Kidney (tissue), 14 donors: ENCODE measurements around the gene NFKBIB. TPM values are rescaled to one million over a fixed set of nuclear protein-coding genes. Genes with fewer than 3 reads are reported as not detected.

Source experiments
- DNase-seq, 5 donors: peaks; one replicate each; pipeline ENCODE4 v3.0.0-alpha.2; 2013 to 2020
- FAIRE-seq: peaks from 2 replicates; lab custom pipeline; 2012; peaks lifted over from hg19 to GRCh38; lab: Jason Lieb, UNC
- H3K27ac ChIP-seq, 2 donors: one replicate each; pipeline ENCODE4 v1.7.0; 2013; ENCODE audit warnings: low read depth in 2 of 2, low read length in 2 of 2, inconsistent platforms in 1 of 2
- H3K27me3 ChIP-seq: one replicate; pipeline ENCODE4 v1.7.1; 2013; ENCODE audit warnings: low read length, inconsistent platforms; ENCODE audit not compliant: control insufficient read depth, insufficient read depth
- H3K36me3 ChIP-seq, 3 donors: one replicate each; pipeline versions ENCODE4 v1.7.0 to v1.7.1; 2013; ENCODE audit warnings: low read length in 3 of 3, control low read depth in 1 of 3, inconsistent platforms in 1 of 3; ENCODE audit not compliant: insufficient read depth in 3 of 3, control insufficient read depth in 2 of 3
- H3K4me1 ChIP-seq, 3 donors: one replicate each; pipeline versions ENCODE4 v1.7.0 to v1.7.1; 2013; ENCODE audit warnings: low read length in 3 of 3, inconsistent platforms in 1 of 3, low read depth in 1 of 3; ENCODE audit not compliant: control insufficient read depth in 2 of 3, insufficient read depth in 2 of 3
- H3K4me3 ChIP-seq, 3 donors: one replicate each; pipeline versions ENCODE4 v1.7.0 to v1.8.1; 2013; ENCODE audit warnings: low read length in 3 of 3, control low read depth in 1 of 3, inconsistent platforms in 1 of 3
- H3K9ac ChIP-seq, 3 donors: one replicate each; pipeline versions ENCODE4 v1.7.0 to v1.7.1; 2013; ENCODE audit warnings: low read length in 3 of 3, control low read depth in 1 of 3, inconsistent platforms in 1 of 3
- H3K9me3 ChIP-seq, 3 donors: one replicate each; pipeline versions ENCODE4 v1.7.0 to v1.7.1; 2013; ENCODE audit warnings: low read length in 3 of 3, control low read depth in 1 of 3, inconsistent platforms in 1 of 3; ENCODE audit not compliant: control insufficient read depth in 2 of 3, insufficient read depth in 1 of 3
- CTCF ChIP-seq: IDR thresholded peaks from 3 replicates; pipeline ENCODE4 v1.5.1; 2012; ENCODE audit warnings: mild to moderate bottlenecking, moderate library complexity, borderline replicate concordance; ENCODE audit not compliant: insufficient read depth; ENCODE audit errors: extremely low read depth
- intact Hi-C: fragments of 100-400 bp; cut with DNase I; formaldehyde crosslinking; loops from one replicate; pipeline ENCODE4 v1.11.1; 2022
- polyA plus RNA-seq: library from polyadenylated mRNA; stranded (reverse); fragments of 350-450 nt; fragmentation: Illumina TruSeq; extraction: RNeasy Lipid Tissue Mini Kit (QIAGEN cat#74804); gene quantifications from one replicate; pipeline ENCODE4 v1.2.3, GENCODE V29; 2014; ENCODE audit warnings: low read depth, low replicate concordance; ENCODE audit not compliant: insufficient read depth
- total RNA-seq: library from RNA; stranded (reverse); fragmentation: NEBNext Ultra II Directional; extraction: Animal tissue kit (Norgen Biotek cat#: 25700); gene quantifications from one replicate; pipeline ENCODE4 v1.2.1, GENCODE V29; 2021
- donor health status: control.
- donor health status: control.
- donor health status: control.
- donor health status: control.
- donor health status: control.
- donor health status: DM: yes; HTN: yes; CAD: no.
- donor health status: Normal renal cell carcinoma (clear cell type).

The NFKBIB gene
- total and polyA plus RNA-seq, 2 donors from 2014 or later: 23.2 to 37.6 TPM

GRCh38 chr19:38850976-38851621 lies 48.7 kb upstream of the NFKBIB start:
- no peak for FAIRE-seq
- peak in 3 of 5 donors; percentile 67 to 89 (median 88) for DNase-seq
- H3K27me3 ChIP-seq: no peaks in the 10 kb centered on the region
- H3K36me3 ChIP-seq: peaks cover 5 to 16% (median 14%) of the 10 kb centered on the region in 3 donors
- peak overlapping the region; percentile 85 to 97 (median 93) for H3K9ac ChIP-seq
- H3K4me1 ChIP-seq: peaks cover 0 to 31% (median 15%) of the 10 kb centered on the region in 3 donors
- peak overlapping the region; percentile 83 to 96 (median 83) for H3K4me3 ChIP-seq
- no peak for TF ChIP-seq CTCF
- H3K27ac ChIP-seq: peak overlapping the region; percentile 99
- intact Hi-C loops: no loop called here
- no peaks in the 10 kb centered on the region for H3K9me3 ChIP-seq

- peak; percentile 92 to 98 (median 96) for DNase-seq
- H3K36me3 ChIP-seq: peaks cover 2 to 11% (median 10%) of the 10 kb centered on the region in 3 donors
- peak overlapping the region; percentile 62 to 96 (median 83) for H3K4me3 ChIP-seq
- peaks cover 0 to 31% (median 15%) of the 10 kb centered on the region in 3 donors for H3K4me1 ChIP-seq
- peak overlapping the region; percentile 99 for H3K27ac ChIP-seq
- no peak for FAIRE-seq
- intact Hi-C loops: no loop called here
- H3K9me3 ChIP-seq: no peaks in the 10 kb centered on the region
- no peaks in the 10 kb centered on the region for H3K27me3 ChIP-seq
- no peak for TF ChIP-seq CTCF
- H3K9ac ChIP-seq: peak overlapping the region; percentile 44 to 97 (median 93)
Observed at GRCh38 chr19:38851622-38852230, 48.0 kb upstream of the NFKBIB start.

- Histone ChIP-seq H3K27me3 (no peaks in the 10 kb centered on the region), H3K9me3 (no peaks in the 10 kb centered on the region), H3K4me3 (peak overlapping the region; percentile 48 to 92 (median 61)), H3K4me1 (peaks cover 0 to 29% (median 10%) of the 10 kb centered on the region in 3 donors), H3K36me3 (peaks cover 2 to 4% (median 3%) of the 10 kb centered on the region in 3 donors), H3K9ac (peak overlapping the region; percentile 32 to 87 (median 41)), H3K27ac (peak overlapping the region; percentile 98)
- intact Hi-C loops: no loop called here
- FAIRE-seq: no peak
- DNase-seq: peak in 4 of 5 donors; percentile 59 to 92 (median 86)
- TF ChIP-seq CTCF: no peak
Observed at GRCh38 chr19:38852231-38853044, 47.3 kb upstream of the NFKBIB start.
